AG09309 (cell line): ENCODE results near the gene OBSL1.

Experiments used
- DNase-seq: peaks from one replicate; pipeline ENCODE4 v3.0.0-alpha.2; 2010; ENCODE audit warnings: low read depth
- H3K4me3 ChIP-seq: 2 replicates; pipeline ENCODE4 v1.5.1; 2011; ENCODE audit warnings: mild to moderate bottlenecking, low read depth, low read length, moderate library complexity; ENCODE audit not compliant: control insufficient read depth
- CTCF ChIP-seq: IDR thresholded peaks from 2 replicates; pipeline ENCODE4 v1.5.1; 2011; ENCODE audit warnings: mild to moderate bottlenecking, low read depth, low read length, inconsistent platforms; ENCODE audit not compliant: insufficient read depth, control insufficient read depth; ENCODE audit errors: missing control alignments

The OBSL1 gene

GRCh38 chr2:219521066-219521880 is 50.1 kb downstream of the OBSL1 start:
- DNase-seq: no peak
- no peak overlapping the region for H3K4me3 ChIP-seq
- peak; percentile 87 for TF ChIP-seq CTCF

- no peak overlapping the region for H3K4me3 ChIP-seq
- no peak for TF ChIP-seq CTCF
- no peak for DNase-seq
These were observed 51.3 kb downstream of the OBSL1 start for GRCh38 chr2:219520079-219520478.

- no peak overlapping the region for H3K4me3 ChIP-seq
- no peak for TF ChIP-seq CTCF
- DNase-seq: no peak
These were observed 51.8 kb downstream of the OBSL1 start for GRCh38 chr2:219519526-219519916.

GRCh38 chr2:219517954-219518778 is 53.2 kb downstream of the OBSL1 start:
- no peak overlapping the region for H3K4me3 ChIP-seq
- no peak for TF ChIP-seq CTCF
- no peak for DNase-seq

- TF ChIP-seq CTCF: no peak
- DNase-seq: no peak
- H3K4me3 ChIP-seq: no peak overlapping the region
These were observed 54.5 kb downstream of the OBSL1 start for GRCh38 chr2:219516888-219517287.

GRCh38 chr2:219515874-219516629 is 55.3 kb downstream of the OBSL1 start:
- DNase-seq: no peak
- no peak for TF ChIP-seq CTCF
- no peak overlapping the region for H3K4me3 ChIP-seq
